Measurements from ENCODE around the gene APOD.
"Not testable (repeated sequence)": the region's sequence is repeated elsewhere in the genome, so short reads cannot be mapped to it uniquely, and the experiment has no call there.

GRCh38 chr3:195623217-195623965, 39.7 kb upstream of the APOD start:
- TF ChIP-seq CTCF, POLR2A (IDR thresholded peaks at IDR 0.05): not testable (repeated sequence)
